IPS-NIHi7 (cell line): Measurements from ENCODE around the gene OR6B3.
"Not testable (repeated sequence)": the region's sequence is repeated elsewhere in the genome, so short reads cannot be mapped to it uniquely, and the experiment has no call there.

Source experiments
- DNase-seq: peaks from one replicate; pipeline ENCODE4 v3.0.0; 2012; ENCODE audit warnings: mixed read lengths; ENCODE audit errors: extremely low spot score

OR6B3 gene

DNA sequence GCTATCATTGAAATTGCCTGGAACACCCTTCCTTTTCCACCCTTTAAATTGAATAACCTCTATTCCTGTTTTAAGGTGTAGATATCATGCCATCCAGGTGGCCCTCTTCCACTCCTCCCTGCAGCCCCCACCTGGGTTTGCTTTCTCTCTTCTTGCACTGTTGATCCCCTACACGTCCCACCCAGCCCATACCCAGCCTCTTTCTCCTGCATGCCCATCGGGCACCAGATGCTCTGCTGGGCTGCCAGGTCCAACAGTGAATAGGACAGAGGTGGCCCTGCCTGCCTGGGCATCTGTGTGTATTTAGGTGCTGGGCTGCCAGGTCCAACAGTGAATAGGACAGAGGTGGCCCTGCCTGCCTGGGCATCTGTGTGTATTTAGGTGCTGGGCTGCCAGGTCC is 9.2 kb downstream of the OR6B3 start:
- not testable (repeated sequence) for DNase-seq

DNA sequence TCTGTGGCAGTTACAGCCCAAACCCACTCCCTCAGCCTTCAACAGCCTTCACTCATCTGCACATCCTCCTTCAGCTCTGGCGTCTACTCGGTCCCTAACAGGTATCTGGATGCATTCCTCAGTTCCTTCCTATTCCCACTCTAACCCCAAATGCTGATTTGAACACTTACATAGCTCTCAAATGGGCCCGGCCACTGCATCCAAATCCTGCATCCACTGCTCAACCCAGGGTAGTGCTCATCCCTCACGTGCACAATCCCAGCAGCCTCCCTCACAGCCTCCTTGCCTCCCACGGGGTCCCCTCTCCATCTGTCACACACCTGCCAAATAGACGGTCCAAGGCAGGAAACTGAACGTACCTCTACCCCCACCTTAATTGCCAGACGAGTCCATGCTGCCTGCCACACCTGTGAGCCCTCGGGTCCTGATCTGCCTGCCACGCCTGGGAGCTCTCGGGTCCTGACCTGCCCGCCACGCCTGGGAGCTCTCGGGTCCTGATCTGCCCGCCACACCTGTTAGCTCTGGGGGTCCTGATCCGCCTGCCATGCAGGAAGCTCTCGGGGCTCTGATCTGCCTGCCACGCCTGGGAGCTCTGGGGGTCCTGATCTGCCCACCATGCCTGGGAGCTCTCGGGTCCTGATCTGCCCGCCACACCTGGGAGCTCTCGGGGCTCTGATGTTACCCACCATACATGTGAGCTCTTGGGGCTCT is 9.9 kb downstream of the OR6B3 start:
- no peak for DNase-seq

DNA sequence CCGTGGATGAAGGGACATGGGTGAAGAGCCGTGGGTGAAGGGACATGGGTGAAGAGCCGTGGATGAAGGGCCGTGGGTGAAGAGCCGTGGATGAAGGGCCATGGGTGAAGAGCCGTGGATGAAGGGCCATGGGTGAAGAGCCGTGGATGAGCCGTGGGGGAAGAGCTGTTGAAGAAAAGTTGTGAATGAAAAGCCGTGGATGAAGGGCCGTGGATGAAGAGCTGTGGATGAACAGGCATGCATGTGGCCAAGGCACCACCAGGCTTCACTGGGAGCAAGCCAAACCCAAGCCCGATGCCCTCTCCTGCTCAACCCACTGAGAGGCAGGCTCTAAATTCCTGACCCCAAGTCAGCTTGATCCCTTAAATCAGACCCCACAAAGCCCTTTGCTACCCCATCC is 10.6 kb downstream of the OR6B3 start:
- no peak for DNase-seq

DNA sequence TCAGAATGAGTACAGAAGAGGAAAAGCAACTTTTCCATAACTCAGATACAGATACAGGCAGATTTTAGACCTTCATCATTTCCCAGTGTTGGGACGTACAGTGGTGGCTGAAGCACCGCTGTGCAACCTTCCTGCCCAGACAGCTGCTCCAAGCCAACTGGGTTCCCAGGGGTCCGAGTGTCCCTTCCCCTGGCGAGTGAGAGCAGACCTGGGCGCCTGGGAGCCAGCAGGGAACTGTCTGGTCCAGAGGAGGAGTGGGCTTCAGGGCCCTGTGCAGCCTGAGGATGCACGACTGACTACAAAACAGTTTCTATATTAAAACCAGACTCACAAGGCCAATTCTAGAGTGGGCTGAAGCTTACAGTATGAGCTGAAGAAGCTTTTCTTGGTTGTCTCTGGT is 12.0 kb downstream of the OR6B3 start:
- DNase-seq, result no peak

GRCh38 chr2:240037358-240037757 is 16.0 kb downstream of the OR6B3 start:
- DNase-seq, result no peak

DNA sequence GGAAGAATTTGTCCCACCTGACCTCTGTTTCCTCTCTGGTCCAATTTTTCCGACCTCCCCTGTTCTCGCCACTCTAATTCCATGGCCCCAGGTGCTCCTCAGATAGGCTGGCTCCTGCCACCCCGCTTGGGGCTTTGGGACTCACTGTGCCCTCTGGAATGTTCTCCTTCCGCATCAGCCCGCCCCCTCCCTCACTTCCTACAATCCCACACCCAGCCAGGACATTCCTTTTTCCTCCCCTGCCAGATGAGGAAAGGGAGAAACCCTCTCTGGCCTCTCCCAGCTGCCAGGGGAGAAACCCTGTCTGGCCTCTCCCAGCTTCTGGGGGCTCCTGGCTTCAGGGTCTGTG is 20.0 kb downstream of the OR6B3 start:
- peak; percentile 33 for DNase-seq

DNA sequence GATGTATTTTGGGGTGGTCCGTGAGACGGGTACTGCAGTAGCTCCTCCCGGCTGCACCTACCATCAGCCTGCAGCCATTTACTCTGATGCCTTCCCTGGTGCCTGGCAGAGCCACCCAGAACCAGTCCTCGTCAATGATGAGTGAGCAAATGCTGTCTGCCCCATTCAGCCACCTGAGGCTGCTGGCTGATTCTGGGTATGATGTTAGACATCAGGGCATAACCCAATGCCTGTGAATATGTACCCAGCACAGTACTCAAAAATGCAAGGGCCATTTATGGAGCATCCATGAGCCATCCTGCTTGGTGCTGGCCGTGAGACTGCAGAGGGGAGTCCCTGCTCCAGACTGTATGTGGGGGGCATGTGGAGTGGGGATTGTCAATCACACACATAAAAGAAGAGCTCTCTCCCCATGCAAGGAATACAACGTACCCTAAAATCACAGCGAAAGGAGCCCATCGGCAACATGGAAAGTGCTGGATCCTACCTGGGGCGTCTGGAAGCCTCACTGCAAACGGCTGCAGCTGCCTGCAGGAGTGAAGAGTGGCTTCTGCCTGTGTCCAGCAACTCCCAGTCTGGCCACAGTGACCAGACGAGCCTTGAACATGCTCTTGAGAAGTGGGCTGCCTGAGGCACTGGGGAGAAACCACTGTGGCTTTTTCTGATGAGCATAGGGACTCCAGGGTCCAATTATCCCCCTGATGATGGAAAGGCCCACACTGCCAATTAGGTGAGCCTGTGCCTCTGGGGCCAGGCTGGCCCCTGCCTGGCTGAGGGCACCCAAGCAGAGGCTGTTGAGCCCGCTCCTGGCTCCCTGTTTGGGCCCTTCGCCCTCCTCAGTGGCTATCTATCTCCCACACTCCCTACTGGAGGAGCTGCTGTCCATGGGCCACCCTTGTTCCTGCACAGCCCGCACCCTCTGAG is 20.7 kb downstream of the OR6B3 start:
- DNase-seq, result no peak

DNA sequence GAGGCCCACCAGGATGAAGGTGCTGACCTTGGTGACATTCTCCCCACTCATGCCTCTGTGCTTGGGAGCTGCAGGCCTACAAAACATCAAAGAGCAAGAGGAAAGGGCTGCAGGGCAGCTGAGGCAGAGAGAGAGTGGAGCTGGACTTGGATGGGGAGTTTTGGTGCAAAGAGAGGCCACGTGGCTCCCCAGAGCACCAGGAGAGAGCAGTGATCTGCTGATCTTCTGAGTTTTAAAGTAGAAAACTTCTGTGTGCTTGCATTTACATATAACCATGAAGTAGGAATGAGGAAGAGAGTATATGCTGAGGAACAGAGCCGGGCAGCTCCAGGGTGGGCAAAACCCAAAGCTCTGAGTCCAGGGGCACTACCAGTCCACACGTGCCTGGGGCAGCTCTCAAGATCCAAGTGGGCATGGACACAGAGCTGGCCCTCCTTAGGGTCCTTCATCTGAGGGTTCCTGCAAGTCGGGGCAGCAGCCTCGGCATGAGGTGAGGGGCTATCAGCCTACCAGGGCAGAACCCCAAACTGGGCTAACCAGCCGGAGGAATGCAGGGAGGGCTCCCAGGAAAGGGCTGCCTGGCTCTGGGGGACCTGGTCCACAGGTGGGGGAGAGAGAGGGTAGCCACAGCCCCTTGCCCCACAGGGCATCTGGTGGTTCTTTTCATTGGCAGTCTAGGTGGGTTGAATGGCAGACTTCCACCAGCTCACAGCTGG is 22.8 kb downstream of the OR6B3 start, which contains the start of gene OR6B2:
TSS of gene OR6B2 (minus strand) at position 51 of the 716 bp plus-strand sequence. CDS start at position 51, 0 bp downstream.
- DNase-seq, result no peak

- peak; percentile 26 for DNase-seq
Observed at GRCh38 chr2:240024766-240025165, 28.6 kb downstream of the OR6B3 start.

DNA sequence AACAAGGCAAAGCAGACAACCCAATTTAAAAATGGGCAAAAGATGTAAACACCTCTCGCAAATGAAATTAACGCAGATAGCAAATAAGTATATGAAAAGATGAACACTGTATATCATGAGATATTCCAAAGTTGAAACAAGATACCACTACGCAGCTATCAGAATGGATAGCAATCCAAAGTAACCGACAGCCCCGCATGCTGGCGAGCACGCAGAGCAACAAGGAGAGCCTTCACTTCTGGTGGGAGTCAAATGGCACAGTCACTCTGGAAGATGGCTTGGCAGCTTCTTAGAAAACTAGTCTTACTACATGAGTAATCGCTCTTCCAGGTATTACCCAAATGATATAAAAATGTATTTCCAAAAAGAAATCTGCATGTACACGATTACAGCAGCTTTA is 29.5 kb downstream of the OR6B3 start:
- no peak for DNase-seq

GRCh38 chr2:240021488-240022104 is 31.7 kb downstream of the OR6B3 start:
- peak; percentile 92 for DNase-seq

DNA sequence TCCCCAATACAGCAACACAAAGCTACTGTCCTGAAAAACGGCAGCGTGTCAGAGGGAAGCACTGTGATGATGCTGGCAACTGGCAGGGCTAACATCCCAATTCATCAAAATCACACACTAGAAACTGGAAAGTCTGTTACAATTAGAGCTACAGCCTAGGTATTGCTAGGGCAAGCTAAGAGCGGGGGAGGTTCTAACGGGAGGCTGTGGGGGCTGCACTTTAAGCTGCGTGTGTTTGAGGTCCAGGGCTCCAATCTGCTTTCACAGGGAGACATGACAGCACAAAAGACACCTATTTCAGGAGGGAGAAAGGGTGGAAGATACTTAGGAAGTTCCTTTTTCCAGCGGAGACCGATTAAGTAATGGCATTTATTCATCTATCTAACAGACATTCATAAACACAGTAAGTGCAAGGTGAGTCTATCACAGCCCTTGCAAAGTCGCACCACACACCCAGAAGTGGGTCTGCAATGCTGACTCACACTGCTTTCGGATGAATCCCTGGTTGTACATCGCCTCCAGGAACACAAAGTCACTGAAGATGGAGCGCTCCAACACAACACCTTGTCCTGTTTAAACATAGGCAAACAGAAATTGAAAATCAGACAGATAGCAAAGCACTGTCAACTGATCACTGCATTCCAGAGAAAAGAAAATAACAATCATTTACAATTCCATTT is 35.1 kb downstream of the OR6B3 start:
- DNase-seq, result no peak

GRCh38 chr2:240014327-240014726 is 39.0 kb downstream of the OR6B3 start:
- no peak for DNase-seq

GRCh38 chr2:240013343-240013742 is 40.0 kb downstream of the OR6B3 start:
- no peak for DNase-seq

DNA sequence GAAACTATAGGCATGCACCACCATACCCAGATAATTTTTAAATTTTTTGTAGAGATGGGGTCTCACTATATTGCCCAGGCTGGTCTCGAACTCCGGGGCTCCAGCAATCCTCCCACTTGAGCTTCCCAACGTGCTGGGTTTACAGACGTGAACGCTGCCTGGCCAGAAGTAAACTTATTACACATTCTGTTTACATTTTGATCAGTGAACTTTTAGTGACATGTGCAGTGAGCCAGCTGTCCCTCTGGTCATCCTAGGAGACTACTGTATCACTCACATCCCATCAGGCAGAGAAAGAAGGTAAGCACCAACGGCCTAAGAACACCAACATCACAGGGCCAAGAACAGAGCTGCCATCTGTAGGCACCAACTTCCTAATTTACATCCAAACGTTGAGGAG is 50.3 kb downstream of the OR6B3 start:
- DNase-seq, result no peak

DNA sequence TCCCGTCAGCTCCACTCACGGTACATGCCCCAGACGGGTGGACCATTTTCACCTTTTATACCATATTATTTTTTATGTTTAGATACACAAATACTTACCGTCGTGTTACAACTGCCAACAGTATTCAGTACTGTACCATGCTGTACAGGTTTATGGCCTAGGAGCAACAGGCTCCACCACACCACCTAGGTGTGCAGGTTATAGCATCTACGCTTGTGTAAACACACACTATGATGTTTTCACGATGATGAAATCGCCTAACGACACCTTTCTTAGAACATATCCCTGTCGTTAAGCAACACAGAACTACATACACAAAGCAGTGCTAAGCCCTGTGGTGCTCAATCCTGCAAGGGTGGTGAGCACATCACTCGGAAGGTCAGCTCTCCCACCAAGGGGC is 52.6 kb downstream of the OR6B3 start:
- no peak for DNase-seq

- no peak for DNase-seq
Observed at GRCh38 chr2:239997686-239998409, 55.5 kb downstream of the OR6B3 start.
